Endothelial cell of umbilical vein (primary cell): ENCODE results near the gene PKNOX1.

Experiments
- EZH2 ChIP-seq: IDR thresholded peaks from 2 replicates; pipeline ENCODE4 v1.6.1; 2012; ENCODE audit warnings: borderline replicate concordance, low read depth, mild to moderate bottlenecking, moderate library complexity, low read length, inconsistent platforms; ENCODE audit not compliant: severe bottlenecking
- MYC ChIP-seq: IDR thresholded peaks from one replicate; pipeline ENCODE4 v1.6.1; 2011; ENCODE audit warnings: mild to moderate bottlenecking, low read depth, low read length
- POLR2A ChIP-seq: IDR thresholded peaks from 2 replicates; pipeline ENCODE4 v1.6.1; 2012; ENCODE audit warnings: low read depth, mild to moderate bottlenecking, control low read depth, low read length
- TF ChIP-seq, protein P1 (sequence below), 2 donors: IDR thresholded peaks; 1 replicate in 1 of 2; 2 replicates in 1 of 2; pipeline ENCODE4 v1.5.1; 2011; ENCODE audit warnings: low read length in 2 of 2, mild to moderate bottlenecking in 2 of 2, moderate library complexity in 2 of 2, control low read depth in 1 of 2, inconsistent platforms in 1 of 2, low read depth in 1 of 2; ENCODE audit not compliant: insufficient read depth in 1 of 2; ENCODE audit errors: extremely low read depth in 1 of 2

- TF ChIP-seq, protein P1, sequence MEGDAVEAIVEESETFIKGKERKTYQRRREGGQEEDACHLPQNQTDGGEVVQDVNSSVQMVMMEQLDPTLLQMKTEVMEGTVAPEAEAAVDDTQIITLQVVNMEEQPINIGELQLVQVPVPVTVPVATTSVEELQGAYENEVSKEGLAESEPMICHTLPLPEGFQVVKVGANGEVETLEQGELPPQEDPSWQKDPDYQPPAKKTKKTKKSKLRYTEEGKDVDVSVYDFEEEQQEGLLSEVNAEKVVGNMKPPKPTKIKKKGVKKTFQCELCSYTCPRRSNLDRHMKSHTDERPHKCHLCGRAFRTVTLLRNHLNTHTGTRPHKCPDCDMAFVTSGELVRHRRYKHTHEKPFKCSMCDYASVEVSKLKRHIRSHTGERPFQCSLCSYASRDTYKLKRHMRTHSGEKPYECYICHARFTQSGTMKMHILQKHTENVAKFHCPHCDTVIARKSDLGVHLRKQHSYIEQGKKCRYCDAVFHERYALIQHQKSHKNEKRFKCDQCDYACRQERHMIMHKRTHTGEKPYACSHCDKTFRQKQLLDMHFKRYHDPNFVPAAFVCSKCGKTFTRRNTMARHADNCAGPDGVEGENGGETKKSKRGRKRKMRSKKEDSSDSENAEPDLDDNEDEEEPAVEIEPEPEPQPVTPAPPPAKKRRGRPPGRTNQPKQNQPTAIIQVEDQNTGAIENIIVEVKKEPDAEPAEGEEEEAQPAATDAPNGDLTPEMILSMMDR (IDR thresholded peaks at IDR 0.05; ENCODE audit: extremely low read depth in 1 of 2, insufficient read depth in 1 of 2, low read depth in 1 of 2, low read length in 2 of 2): no peak
- TF ChIP-seq EZH2: no peak
- no peak for TF ChIP-seq POLR2A
- no peak for TF ChIP-seq MYC
Measured at GRCh38 chr21:42971897-42972275, 2.5 kb upstream of the PKNOX1 start.
